Colonic mucosa (tissue), 4 donors: ENCODE data around the gene DOHH. TPM values are rescaled to one million over a fixed set of nuclear protein-coding genes. Genes with fewer than 3 reads are reported as not detected.

Experiments
- DNase-seq: peaks from one replicate; pipeline ENCODE4 v3.0.0-alpha.2; 2020
- H3K27ac ChIP-seq: fragments of 200-600 bp; one replicate; pipeline ENCODE4 v1.8.0; 2021
- H3K27me3 ChIP-seq: fragments of 200-600 bp; one replicate; pipeline ENCODE4 v1.8.0; 2021
- H3K36me3 ChIP-seq: fragments of 200-600 bp; one replicate; pipeline ENCODE4 v1.8.0; 2021
- H3K4me1 ChIP-seq: fragments of 200-600 bp; one replicate; pipeline ENCODE4 v1.8.0; 2021; ENCODE audit warnings: mild to moderate bottlenecking
- H3K4me3 ChIP-seq: fragments of 200-600 bp; one replicate; pipeline ENCODE4 v1.8.0; 2021
- H3K9ac ChIP-seq, 2 donors: one replicate each; pipeline ENCODE4 v1.7.0; 2013; ENCODE audit warnings: control low read depth in 2 of 2, low read depth in 2 of 2, low read length in 2 of 2
- H3K9me3 ChIP-seq: fragments of 200-600 bp; one replicate; pipeline ENCODE4 v1.8.0; 2021
- intact Hi-C: fragments of 100-400 bp; cut with DNase I; formaldehyde crosslinking; loops from one replicate; pipeline ENCODE4 v1.14.1; 2022
- total RNA-seq, 2 donors: library from RNA; stranded (reverse); fragmentation: NEBNext Ultra II Directional in 1 of 2; extraction: Animal tissue kit (Norgen Biotek cat#: 25700) in 1 of 2; gene quantifications; one replicate each; pipeline ENCODE4 v1.2.1, GENCODE V29; 2021
- TF ChIP-seq, protein P1 (sequence below): fragments of 200-600 bp; IDR thresholded peaks from one replicate; pipeline ENCODE4 v1.8.0; 2022; ENCODE audit warnings: antibody characterized with exemption, mild to moderate bottlenecking
- donor health status: healthy.
- donor health status: DM: no; HTN: no; CAD: no.
- donor health status: DM: no; HTN: no; CAD: no.

The DOHH gene
- total RNA-seq, 2 donors from 2014 or later, result 9.5 to 24.4 TPM

DNA sequence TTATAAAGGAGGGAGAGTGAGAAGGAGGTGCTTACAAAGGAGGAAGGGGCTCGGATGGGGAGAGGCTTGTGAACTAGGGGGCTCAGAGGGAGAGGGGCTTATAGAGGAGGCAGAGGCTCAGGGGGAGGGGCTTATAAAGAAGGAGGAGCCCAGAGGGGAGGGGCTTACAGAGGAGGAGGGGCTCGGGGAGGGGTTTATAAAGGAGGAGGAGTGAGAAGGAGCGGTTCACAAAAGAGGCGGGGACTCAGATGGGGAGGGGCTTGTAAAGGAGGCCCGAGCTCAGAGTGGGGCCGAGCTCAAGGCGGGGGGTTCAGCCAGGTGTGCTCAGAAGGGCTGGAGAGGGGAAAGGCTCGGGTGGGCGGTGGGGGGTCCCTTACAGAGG lies 20.6 kb downstream of the DOHH start:
- no peaks in the 10 kb centered on the region for H3K27me3 ChIP-seq
- intact Hi-C loops, result no loop called here
- TF ChIP-seq, protein P1, sequence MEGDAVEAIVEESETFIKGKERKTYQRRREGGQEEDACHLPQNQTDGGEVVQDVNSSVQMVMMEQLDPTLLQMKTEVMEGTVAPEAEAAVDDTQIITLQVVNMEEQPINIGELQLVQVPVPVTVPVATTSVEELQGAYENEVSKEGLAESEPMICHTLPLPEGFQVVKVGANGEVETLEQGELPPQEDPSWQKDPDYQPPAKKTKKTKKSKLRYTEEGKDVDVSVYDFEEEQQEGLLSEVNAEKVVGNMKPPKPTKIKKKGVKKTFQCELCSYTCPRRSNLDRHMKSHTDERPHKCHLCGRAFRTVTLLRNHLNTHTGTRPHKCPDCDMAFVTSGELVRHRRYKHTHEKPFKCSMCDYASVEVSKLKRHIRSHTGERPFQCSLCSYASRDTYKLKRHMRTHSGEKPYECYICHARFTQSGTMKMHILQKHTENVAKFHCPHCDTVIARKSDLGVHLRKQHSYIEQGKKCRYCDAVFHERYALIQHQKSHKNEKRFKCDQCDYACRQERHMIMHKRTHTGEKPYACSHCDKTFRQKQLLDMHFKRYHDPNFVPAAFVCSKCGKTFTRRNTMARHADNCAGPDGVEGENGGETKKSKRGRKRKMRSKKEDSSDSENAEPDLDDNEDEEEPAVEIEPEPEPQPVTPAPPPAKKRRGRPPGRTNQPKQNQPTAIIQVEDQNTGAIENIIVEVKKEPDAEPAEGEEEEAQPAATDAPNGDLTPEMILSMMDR, result no peak

DNA sequence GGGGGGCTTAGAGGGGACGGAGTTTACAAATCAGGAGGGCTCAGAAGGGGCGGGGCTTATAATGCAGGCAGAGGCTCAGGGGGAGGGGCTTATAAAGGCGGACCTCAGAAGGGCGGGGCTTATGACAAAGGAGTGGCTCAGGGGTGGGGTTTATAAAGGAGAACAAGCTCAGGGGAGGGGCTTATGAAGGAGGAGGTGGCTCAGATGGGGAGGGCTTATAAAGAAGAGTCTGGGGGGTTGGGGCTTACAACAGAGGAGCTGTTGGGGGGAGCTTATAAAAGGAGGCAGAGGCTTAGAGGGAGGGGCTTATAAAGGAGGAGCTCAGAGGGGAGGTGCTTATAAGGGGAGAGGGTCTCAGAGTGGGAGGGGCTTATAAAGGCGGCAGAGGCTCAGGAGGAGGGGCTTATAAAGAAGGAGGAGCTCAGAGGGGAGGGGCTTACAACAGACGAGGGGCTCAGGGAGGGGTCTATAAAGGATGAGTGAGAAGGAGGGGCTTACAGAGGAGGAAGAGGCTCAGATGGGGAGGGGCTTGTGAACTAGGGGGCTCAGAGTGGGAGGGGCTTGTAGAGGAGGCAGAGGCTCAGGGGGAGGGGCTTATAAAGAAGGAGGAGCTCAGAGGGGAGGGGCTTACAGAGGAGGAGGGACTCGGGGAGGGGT lies 21.2 kb downstream of the DOHH start:
- TF ChIP-seq, protein P1, result no peak
- intact Hi-C loops, result no loop called here
- Histone ChIP-seq H3K36me3 (no peaks in the 10 kb centered on the region), H3K9ac (no peak overlapping the region), H3K4me3 (no peak overlapping the region), H3K4me1 (peaks cover 3% of the 10 kb centered on the region), H3K9me3 (no peaks in the 10 kb centered on the region), H3K27ac (no peak overlapping the region), H3K27me3 (no peaks in the 10 kb centered on the region)
- DNase-seq, result no peak

More for the DNA sequence above, 20.6 kb downstream of the DOHH start:
- Histone ChIP-seq H3K36me3 (no peaks in the 10 kb centered on the region), H3K4me3 (peak overlapping the region; percentile 23), H3K27ac (no peak overlapping the region), H3K9me3 (no peaks in the 10 kb centered on the region), H3K9ac (no peak overlapping the region), H3K4me1 (peaks cover 3% of the 10 kb centered on the region)
- peak; percentile 55 for DNase-seq

DNA sequence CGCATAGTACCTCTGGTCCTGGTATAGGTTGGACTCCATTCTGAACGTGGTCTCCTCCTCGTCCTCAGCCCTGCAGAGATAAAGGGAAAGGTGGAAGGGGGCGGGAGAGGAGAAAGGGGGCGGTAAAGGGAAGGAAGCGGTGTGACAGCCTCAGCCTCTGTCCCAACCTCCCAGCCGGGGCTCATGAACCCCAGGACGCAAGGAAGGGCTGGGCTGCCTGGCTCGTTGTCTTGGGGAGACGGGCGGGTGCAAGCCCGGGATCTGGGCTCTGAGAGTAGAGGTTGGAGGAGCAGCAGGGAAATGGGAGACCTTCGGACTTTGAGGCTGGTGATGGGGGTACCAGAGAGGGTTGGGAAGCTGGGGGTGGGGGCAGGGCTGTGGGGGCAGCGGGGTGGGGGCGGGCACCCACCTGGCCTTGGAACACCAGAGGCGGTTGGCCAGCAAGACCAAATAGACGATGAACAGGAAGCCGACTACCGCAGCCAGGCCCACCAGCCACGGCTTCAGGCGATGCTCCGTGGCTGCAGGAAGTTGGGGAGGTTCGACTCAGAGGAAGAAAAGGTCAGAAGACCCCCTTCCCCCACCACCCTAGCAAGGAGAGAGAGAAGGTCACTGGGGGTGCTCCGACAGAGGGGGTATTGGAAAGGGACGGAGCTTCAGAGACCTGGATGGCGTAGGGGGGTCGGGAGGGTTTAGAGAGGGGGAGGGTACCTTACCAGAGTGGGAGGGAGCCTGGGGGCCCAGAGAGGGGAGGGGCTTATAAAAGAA lies 21.9 kb downstream of the DOHH start:
- Histone ChIP-seq H3K27ac (no peak overlapping the region), H3K4me3 (no peak overlapping the region), H3K9ac (no peak overlapping the region), H3K9me3 (no peaks in the 10 kb centered on the region), H3K4me1 (peaks cover 3% of the 10 kb centered on the region), H3K27me3 (no peaks in the 10 kb centered on the region), H3K36me3 (no peaks in the 10 kb centered on the region)
- TF ChIP-seq, protein P1, result no peak
- no peak for DNase-seq
- intact Hi-C loops, result no loop called here

DNA sequence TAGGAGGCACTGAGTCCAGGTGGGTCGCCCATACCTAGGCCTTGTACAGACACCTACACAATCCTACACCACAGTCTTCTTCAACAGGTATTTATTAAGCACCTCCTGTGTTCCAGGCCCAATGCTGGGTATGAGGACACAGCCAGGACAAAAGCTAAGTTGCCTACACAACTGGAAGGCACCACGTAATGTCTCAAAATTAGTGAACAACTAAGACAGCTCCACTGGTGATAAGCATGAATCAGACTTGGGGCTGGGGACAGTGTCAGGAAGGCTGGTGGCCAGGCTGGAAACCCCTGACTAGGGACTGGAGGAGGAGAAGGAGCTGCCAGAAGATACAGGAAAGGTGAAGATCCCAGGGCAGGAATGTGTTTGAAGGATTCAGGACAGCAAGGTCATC lies 22.5 kb downstream of the DOHH start:
- TF ChIP-seq, protein P1, result no peak
- no peak overlapping the region for H3K9ac ChIP-seq
- H3K27ac ChIP-seq, result no peak overlapping the region
- no peak for DNase-seq
- intact Hi-C loops, result no loop called here
- H3K4me1 ChIP-seq, result peaks cover 3% of the 10 kb centered on the region
- no peaks in the 10 kb centered on the region for H3K36me3 ChIP-seq
- H3K9me3 ChIP-seq, result no peaks in the 10 kb centered on the region
- H3K4me3 ChIP-seq, result no peak overlapping the region
- H3K27me3 ChIP-seq, result no peaks in the 10 kb centered on the region

DNA sequence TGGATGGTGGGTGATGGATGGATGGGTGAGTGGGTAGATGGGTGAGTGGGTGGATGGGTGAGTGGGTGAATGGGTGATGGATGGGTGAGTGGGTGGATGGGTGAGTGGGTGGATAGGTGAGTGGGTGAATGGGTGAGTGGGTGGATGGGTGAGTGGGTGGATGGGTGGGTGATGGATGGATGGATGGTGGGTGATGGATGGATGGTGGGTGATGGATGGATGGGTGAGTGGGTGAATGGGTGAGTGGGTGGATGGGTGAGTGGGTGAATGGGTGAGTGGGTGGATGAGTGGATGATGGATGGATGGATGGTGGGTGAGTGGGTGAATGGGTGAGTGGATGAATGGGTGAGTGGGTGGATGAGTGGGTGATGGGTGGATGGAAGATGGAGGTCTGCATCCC lies 23.0 kb downstream of the DOHH start:
- Histone ChIP-seq H3K9me3 (no peaks in the 10 kb centered on the region), H3K9ac (no peak overlapping the region), H3K4me3 (no peak overlapping the region), H3K27ac (no peak overlapping the region), H3K4me1 (peaks cover 3% of the 10 kb centered on the region), H3K36me3 (no peaks in the 10 kb centered on the region), H3K27me3 (no peaks in the 10 kb centered on the region)
- TF ChIP-seq, protein P1, result no peak
- DNase-seq, result no peak
- intact Hi-C loops, result no loop called here
